GM18951 (cell line): ENCODE data around the gene CHD9.
"Not testable (repeated sequence)": the region's sequence is repeated elsewhere in the genome, so short reads cannot be mapped to it uniquely, and the experiment has no call there.

ENCODE experiments used
- POLR2A ChIP-seq: IDR thresholded peaks from 4 replicates; pipeline ENCODE4 v1.6.1; 2011; ENCODE audit warnings: mild to moderate bottlenecking; ENCODE audit not compliant: insufficient read length, insufficient read depth; ENCODE audit errors: extremely low read depth
- in situ Hi-C: fragments of 300-500 bp; cut with MboI; formaldehyde crosslinking; loops from one replicate; pipeline ENCODE4 v1.12.0; 2022; ENCODE audit warnings: low sequenced_read_pairs, mixed read lengths, inconsistent platforms; ENCODE audit not compliant: unreplicated experiment

CHD9 gene

DNA sequence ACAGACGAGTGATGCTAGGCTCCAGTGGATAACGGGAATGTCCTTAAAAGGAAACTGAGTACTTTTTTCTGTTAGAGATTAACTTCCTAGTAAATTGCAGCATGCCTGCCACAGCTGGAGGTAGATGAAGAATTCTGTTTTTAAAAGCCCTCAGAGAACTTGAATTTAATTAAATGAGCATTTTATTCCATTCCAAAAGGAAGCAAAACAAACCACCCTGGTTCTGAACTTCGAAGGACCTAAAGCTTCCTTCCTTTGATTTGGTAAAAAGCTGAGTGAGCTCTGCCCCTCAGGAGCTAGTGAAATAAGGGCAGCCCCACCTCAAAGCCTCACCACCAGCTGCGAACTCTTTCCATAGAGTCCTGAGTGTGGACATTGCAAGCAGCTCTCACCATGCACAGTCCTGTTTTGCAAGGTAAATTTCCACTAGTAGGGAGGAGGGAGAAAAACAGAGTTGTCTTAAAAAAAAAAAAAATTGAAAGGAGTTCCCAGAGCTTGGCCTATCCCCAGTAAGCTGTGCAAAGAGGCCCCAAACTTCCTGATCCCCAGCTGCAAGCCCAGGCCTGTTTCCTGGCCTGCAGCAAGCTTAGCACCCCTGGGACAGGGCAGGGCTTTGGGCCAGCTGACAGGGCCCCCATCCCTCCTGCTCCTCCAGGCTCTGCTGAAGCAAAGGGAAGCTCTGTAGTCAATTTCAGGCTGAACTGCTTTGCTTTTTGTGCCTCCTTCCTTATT lies 13.3 kb upstream of the CHD9 start:
- in situ Hi-C loops, result no loop called here
- no peak for TF ChIP-seq POLR2A

DNA sequence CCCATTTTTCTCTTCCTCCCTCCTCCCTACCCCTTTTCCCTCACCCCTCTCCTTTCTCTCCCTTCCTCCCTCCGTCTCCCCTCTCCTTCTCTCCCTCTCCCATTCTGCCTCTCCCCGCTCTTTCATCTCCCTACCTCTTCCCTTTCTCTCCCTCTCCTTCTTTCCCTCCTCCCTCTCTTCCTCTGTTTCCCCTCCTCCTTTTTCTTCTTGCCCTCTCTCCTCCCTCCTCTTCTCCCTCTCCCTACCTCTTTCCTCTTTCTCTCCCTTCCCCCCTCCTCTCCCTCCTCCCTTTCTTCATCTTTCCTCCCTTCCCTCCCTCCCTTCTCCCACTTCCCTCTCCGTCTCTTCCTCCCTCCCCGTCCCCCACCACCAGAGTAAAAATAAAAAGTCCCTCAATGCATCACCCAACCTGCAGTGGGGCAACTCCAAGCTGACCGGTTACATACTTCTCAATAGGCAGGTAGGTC lies 12.5 kb upstream of the CHD9 start:
- in situ Hi-C loops, result no loop called here

DNA sequence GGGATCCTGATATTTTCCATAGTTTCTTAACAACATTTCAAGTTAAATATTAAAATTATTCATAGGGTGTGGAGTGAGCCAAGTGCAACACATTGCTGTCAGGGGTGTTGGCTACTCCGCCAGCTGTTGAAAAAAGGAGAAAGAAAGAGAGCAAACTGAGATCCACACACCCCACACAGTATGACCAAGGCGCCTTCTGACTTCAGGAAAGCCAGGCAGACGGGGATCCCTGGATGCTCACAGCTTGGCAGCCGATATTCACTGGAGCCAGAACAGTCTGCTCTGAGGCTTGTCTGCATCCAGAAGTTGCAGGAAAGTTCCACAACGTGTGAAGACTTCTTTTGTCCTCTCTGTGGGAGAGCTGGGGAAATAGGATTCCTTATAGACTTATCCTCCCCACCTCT lies 11.4 kb upstream of the CHD9 start:
- in situ Hi-C loops, result no loop called here
- TF ChIP-seq POLR2A, result no peak

More for the DNA sequence above, 12.5 kb upstream of the CHD9 start:
- no peak for TF ChIP-seq POLR2A

DNA sequence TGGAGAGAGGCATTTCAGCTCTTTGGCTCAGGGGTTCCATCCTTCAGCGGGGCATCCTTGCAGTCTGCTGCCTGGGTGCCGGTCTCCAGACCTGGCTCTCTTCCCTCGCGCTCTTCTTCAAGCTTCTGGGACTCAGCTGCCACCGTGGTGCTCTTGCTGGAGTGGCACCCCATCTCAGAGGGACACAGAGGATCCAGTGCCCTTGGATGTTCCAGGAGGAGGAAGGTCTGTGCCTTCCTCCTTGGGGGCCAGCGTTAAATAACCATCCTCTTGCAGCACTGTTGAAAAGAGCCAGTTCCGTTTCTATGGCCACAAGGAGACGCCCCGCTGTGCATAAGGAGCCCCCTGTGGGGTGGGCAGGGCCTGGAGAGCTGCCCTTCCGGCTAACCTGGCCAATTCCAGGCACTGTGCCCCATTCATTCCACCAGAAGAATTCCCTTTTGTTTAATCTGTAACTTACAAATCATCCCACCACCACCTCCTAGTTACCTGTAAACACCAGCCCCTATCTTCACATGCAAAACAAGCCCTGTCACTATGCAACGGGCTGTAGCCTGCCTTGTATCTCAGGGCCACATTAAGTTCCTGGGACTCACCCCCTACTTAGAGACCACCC lies 10.7 kb upstream of the CHD9 start:
- in situ Hi-C loops, result no loop called here
- TF ChIP-seq POLR2A, result no peak

DNA sequence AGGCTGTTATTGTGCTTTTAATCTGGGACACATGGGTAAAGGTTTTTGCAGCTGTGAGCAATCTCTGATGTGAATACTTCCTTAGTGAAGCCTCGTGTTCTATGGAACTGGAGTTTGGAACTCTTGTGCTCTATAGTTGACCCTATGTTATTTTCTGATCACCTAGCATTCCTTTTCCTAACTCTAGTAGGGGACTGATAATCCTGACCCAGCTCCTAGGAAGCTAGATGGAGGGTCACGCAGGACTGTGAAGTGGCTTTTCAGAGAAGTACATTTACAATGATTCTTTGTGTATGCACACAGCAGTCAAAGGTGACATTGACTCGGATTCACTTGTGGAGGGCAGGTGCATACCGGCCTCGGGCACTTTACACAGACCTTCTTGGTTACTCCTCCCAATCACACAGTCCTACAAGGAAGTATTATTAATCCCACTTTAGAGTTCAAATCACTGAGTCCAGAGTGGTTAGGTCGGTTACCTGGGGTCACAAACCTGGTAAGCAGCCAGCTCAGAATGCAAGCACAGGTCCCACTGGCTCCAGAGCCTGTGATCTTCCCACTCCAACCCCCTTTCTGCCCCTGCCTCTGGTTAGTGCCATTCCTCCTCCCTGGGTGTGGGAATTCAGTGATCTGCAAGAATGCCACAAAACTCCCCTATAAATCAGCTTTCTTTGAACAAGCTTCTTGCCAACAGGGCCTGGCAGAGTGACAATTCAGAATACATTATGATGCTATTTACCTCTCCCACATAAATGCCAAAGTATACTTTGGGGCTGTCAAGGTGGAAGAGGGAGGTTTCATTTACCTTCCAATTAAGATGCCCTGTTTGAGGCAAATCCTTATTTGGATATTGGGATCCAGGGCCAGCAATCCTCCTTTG lies 9.2 kb upstream of the CHD9 start:
- in situ Hi-C loops, result no loop called here
- TF ChIP-seq POLR2A, result no peak

DNA sequence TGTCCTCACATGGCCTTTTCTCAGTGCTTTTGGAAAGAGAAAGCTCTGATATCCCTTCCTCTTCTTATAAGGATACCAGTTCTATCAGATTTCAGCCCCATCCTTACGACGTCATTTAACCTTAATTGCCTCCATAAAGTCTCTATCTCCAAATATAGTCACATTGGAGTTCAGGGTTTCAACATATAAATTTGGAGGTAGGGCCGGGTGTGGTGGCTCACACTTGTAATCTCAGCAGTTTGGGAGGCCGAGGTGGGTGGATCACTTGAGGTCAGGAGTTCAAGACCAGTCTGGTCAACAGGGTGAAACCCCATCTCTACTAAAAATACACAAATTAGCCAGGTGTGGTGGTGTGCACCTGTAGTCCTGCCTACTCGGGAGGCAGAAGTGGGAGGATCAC lies 7.3 kb upstream of the CHD9 start:
- in situ Hi-C loops, result not testable (repeated sequence)

DNA sequence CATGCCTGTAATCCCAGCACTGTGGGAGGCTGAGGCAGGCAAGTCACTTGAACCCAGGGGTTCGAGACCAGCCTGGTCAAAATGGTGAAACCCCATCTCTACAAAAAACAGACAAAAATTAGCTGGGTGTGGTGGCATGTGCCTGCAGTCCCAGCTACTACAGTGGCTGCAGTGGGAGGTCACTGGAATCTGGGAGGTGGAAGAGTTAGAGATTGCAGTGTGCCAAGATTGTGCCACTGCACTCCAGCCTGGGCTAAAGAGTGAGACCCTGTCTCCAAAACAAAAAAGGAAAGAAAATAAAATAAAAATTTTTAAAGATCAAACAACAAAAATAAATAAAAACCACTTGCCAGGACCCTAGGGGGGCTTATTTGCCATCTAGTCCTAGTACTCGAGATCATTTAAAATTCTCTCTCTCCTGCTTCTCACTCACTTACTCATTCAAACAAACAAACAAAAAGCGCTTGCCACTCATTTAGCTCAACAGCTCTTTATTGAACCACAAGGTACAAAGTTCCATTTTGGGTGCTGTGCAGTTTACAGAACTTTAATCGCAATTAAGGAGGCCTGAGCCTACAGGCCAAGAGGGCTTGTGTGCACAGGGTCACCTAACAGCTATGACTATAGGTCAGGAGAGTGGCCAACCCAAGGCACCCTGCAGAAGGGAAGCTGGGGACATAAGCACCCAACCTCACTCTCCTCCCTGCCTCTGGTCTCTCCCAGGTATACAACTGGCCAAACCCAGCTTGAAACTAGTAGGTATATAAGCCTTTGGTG lies 6.5 kb upstream of the CHD9 start:
- TF ChIP-seq POLR2A, result no peak
- in situ Hi-C loops, result no loop called here

DNA sequence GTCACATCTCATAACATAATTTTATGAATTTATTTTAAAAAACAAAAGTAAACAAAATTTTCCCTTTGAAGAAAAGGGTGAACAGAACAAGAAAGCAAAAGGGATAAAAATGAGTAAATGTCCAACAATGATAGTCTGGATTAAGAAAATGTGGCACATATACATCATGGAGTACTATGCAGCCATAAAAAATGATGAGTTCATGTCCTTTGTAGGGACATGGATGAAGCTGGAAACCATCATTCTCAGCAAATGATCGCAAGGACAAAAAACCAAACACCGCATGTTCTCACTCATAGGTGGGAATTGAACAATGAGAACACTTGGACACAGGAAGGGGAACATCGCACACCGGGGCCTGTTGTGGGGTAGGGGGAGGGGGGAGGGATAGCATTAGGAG lies 3.5 kb upstream of the CHD9 start:
- in situ Hi-C loops, result not testable (repeated sequence)

DNA sequence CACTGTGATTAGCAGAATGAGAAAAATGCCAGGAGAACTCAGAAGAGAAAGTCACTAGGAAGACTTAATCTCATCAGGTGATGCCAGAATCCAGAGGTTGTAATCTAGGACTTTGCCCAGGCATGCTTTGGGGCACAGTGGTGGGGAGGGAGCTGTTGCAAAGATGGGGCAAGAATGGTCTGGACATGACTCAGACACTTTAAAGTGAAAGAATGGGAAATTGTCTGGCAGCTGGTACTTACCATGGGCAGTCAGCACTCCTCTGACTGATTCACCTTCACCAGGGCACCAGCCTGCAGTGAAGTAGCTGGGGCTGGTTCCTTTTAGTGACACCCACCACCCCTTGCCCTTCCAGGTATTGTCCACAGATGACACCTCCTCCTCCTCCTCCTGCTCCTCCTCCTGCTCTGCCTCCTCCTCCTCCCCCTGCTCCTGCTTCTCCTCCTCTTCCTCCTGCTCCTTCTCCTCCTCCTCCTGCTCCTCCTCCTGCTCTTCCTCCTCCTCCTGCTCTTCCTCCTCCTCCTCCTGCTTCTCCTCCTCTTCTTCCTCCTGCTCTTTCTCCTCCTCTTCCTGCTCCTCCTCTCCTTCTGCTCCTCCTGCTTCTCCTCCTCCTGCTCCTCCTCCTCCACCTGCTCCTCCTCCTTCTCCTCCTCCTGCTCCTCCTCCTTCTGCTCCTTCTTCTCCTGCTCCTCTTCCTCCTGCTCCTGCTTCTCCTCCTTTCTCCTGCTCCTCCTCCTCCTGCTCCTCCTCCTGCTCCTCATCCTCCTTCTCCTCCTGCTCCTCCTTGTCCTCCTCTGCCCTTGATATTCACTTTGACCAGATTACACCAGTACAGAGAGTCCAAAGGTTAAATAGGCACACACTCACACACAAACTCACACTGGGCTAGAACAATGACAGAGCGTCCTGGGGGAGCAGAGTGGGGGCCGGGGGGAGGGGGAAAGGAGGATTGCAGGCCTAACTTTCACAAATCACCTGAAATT lies 2.0 kb upstream of the CHD9 start, which contains the start of gene CHD9NB:
CHD9NB (minus strand) TSS at position 379 of the 983 bp plus-strand sequence. CDS start 8,739 bp downstream, outside the sequence.
- in situ Hi-C loops, result no loop called here
- peak; percentile 36 for TF ChIP-seq POLR2A

DNA sequence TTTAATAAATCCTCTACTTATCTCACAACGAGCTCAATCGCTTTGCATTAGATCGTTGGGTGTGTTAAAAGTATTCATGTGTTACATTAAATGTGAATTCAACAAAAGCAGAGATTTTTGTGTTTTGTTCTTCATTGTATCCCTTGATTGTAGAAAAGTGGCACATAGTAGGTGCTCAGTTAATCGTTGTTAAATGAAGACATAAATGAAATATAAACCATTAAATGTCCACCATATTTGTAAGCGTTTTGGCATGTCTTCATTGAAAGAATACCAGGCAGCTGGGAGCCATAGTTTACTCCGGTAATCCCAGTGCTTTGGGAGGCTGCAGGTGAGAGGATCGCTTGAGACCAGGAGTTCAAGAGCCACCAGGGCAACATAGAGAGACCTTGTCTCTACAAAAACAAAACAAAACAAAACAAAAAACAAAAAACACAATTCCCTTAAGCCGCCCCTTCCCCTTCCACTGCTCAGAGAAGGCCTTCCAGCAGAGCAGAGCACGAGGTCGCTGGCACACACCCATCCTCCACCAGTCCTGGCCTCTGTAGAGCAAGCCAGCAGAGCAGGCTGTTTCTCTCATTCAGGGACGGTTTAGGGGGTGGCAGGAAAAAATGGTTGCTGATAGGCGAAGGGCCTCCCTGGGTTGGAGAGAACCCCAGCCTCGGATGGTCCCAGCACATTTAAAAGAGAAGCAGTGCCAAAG lies 673 bp upstream of the CHD9 start:
- in situ Hi-C loops, result no loop called here
- no peak for TF ChIP-seq POLR2A
